ENCODE data around the gene CDCA8. TPM values are rescaled to one million over a fixed set of nuclear protein-coding genes. Genes with fewer than 3 reads are reported as not detected.

The CDCA8 gene
- polyA plus RNA-seq, 1 experiment = 9.6 TPM

GRCh38 chr1:37718901-37719571 is 26.7 kb downstream of the CDCA8 start:
- H3K4me3 ChIP-seq (ENCODE audit: low read depth, low read length) = no peak overlapping the region
- no peak for TF ChIP-seq CTCF (IDR thresholded peaks at IDR 0.05; ENCODE audit: low read depth, low read length)
- ChIA-PET CTCF (no interaction called here), POLR2A (no interaction called here)
- H3K27me3 ChIP-seq (ENCODE audit: control insufficient read depth, insufficient read depth, low read length) = peaks cover 13% of the 10 kb centered on the region
- H3K9me3 ChIP-seq (ENCODE audit: control insufficient read depth, insufficient read depth, low read length) = no peaks in the 10 kb centered on the region
- no peak for DNase-seq (ENCODE audit: low read depth, low spot score)
- no peak overlapping the region for H3K27ac ChIP-seq (ENCODE audit: low read depth, low read length)

GRCh38 chr1:37719572-37720195 is 27.4 kb downstream of the CDCA8 start:
- POLR2A ChIA-PET = no interaction called here

GRCh38 chr1:37720231-37721130 is 28.2 kb downstream of the CDCA8 start:
- peaks cover 22% of the 10 kb centered on the region for H3K27me3 ChIP-seq (ENCODE audit: control insufficient read depth, insufficient read depth, low read length)
- POLR2A ChIA-PET = interaction anchor here (0.5 kb wide), 1 partner anchor 299 kb away, joined by 6 read pairs; no protein-coding TSS in a partner anchor
- CTCF ChIA-PET = no interaction called here
- H3K4me3 ChIP-seq (ENCODE audit: low read depth, low read length) = no peak overlapping the region
- no peak overlapping the region for H3K27ac ChIP-seq (ENCODE audit: low read depth, low read length)
- no peak for TF ChIP-seq CTCF (IDR thresholded peaks at IDR 0.05; ENCODE audit: low read depth, low read length)
- H3K9me3 ChIP-seq (ENCODE audit: control insufficient read depth, insufficient read depth, low read length) = no peaks in the 10 kb centered on the region
- DNase-seq (ENCODE audit: low read depth, low spot score) = no peak

More at GRCh38 chr1:37719572-37720195, 27.4 kb downstream of the CDCA8 start:
- Histone ChIP-seq H3K27me3 (ENCODE audit: control insufficient read depth, insufficient read depth, low read length) (peaks cover 20% of the 10 kb centered on the region), H3K27ac (ENCODE audit: low read depth, low read length) (no peak overlapping the region), H3K9me3 (ENCODE audit: control insufficient read depth, insufficient read depth, low read length) (no peaks in the 10 kb centered on the region), H3K4me3 (ENCODE audit: low read depth, low read length) (no peak overlapping the region)
- no peak for DNase-seq (ENCODE audit: low read depth, low spot score)
- CTCF ChIA-PET = no interaction called here
- TF ChIP-seq CTCF (IDR thresholded peaks at IDR 0.05; ENCODE audit: low read depth, low read length) = no peak

GRCh38 chr1:37721565-37721964 is 29.2 kb downstream of the CDCA8 start:
- Histone ChIP-seq H3K4me3 (ENCODE audit: low read depth, low read length) (no peak overlapping the region), H3K9me3 (ENCODE audit: control insufficient read depth, insufficient read depth, low read length) (no peaks in the 10 kb centered on the region), H3K27me3 (ENCODE audit: control insufficient read depth, insufficient read depth, low read length) (peaks cover 28% of the 10 kb centered on the region), H3K27ac (ENCODE audit: low read depth, low read length) (no peak overlapping the region)
- DNase-seq (ENCODE audit: low read depth, low spot score) = no peak
- no peak for TF ChIP-seq CTCF (IDR thresholded peaks at IDR 0.05; ENCODE audit: low read depth, low read length)
- CTCF ChIA-PET = no interaction called here
- POLR2A ChIA-PET = no interaction called here
